Right lobe of liver (tissue), 6 donors: ENCODE data around the gene INTS7. TPM values are rescaled to one million over a fixed set of nuclear protein-coding genes. Genes with fewer than 3 reads are reported as not detected.

ENCODE experiments used
- ATAC-seq, 4 donors: fragments of 200-7000 bp; cut with Tn5 transposase; one replicate each; pipeline ENCODE4 v1.9.1; 2020; ENCODE audit warnings: mild to moderate bottlenecking in 4 of 4, moderate library complexity in 4 of 4
- DNase-seq, 3 donors: peaks; one replicate each; pipeline ENCODE4 v3.0.0-alpha.2; 2020
- H3K27ac ChIP-seq, 3 donors: fragments of 200-600 bp; one replicate each; pipeline ENCODE4 v1.8.0; 2022
- H3K27me3 ChIP-seq, 2 donors: fragments of 200-600 bp; one replicate each; pipeline ENCODE4 v1.8.0; 2022
- H3K36me3 ChIP-seq, 4 donors: fragments of 200-600 bp; sonication (generic) in 1 of 4; one replicate each; pipeline versions ENCODE4 v1.5.1 to v1.8.0; 2017 to 2022; ENCODE audit warnings: control low read depth in 1 of 4
- H3K4me1 ChIP-seq, 4 donors: fragments of 200-600 bp; sonication (generic) in 1 of 4; one replicate each; pipeline versions ENCODE4 v1.5.1 to v1.8.0; 2017 to 2022; ENCODE audit warnings: control low read depth in 1 of 4
- H3K4me3 ChIP-seq, 3 donors: fragments of 200-600 bp; one replicate each; pipeline ENCODE4 v1.8.0; 2022
- H3K9me3 ChIP-seq, 4 donors: fragments of 200-600 bp; sonication (generic) in 1 of 4; one replicate each; pipeline versions ENCODE4 v1.5.1 to v1.8.0; 2017 to 2022; ENCODE audit warnings: control low read depth in 1 of 4
- CTCF ChIP-seq, 4 donors: fragments of 200-600 bp in 3 of 4; fragments of 450-650 bp in 1 of 4; IDR thresholded peaks; one replicate each; pipeline versions ENCODE4 v1.5.1 to v1.8.0; 2016 to 2022; ENCODE audit warnings: antibody characterized with exemption in 4 of 4, mild to moderate bottlenecking in 2 of 4
- POLR2A ChIP-seq: fragments of 450-650 bp; IDR thresholded peaks from one replicate; pipeline ENCODE4 v1.6.1; 2017; ENCODE audit warnings: antibody characterized with exemption, mild to moderate bottlenecking
- WGBS: methylation state at CpG from one replicate; pipeline ENCODE4 v1.1.6; 2018; ENCODE audit warnings: low coverage, low lambda C conversion rate; ENCODE audit not compliant: insufficient coverage; ENCODE audit errors: missing lambda C conversion rate; 5-methylcytosine and 5-hydroxymethylcytosine counted together
- intact Hi-C, 2 donors: fragments of 100-400 bp; cut with DNase I; formaldehyde crosslinking; loops; one replicate each; pipeline versions ENCODE4 v1.11.2 to v1.14.1; 2022
- total RNA-seq, 6 experiments: library from RNA; depleted of rRNA in 2 of 6; stranded (reverse); fragments of >200 nt in 2 of 6; fragmentation: NEBNext Ultra II Directional in 3 of 6; extraction: Animal tissue kit (Norgen Biotek cat#: 25700) in 3 of 6; gene quantifications; one replicate each; pipeline versions ENCODE4 v1.1.0 to v1.2.4, GENCODE V29; 2016 to 2023
- donor health status: DM: no; HTN: yes; CAD: no.
- donor health status: DM: no; HTN: no; CAD: no.
- donor health status: DM: no; HTN: no; CAD: no.
- donor health status: DM: no; HTN: yes; CAD: no.
- donor health status: DM: no; HTN: yes; CAD: no.

INTS7 gene
- total RNA-seq, 6 experiments from 2014 or later = 5.9 to 14.2 (median 9.6) TPM

GRCh38 chr1:212072047-212072446 is 36.7 kb upstream of the INTS7 start:
- no peaks in the 10 kb centered on the region for H3K27me3 ChIP-seq
- no peak for TF ChIP-seq POLR2A
- no peak for TF ChIP-seq CTCF (IDR thresholded peaks at IDR 0.05)
- no peaks in the 10 kb centered on the region for H3K36me3 ChIP-seq
- no peaks in the 10 kb centered on the region for H3K4me1 ChIP-seq
- no peak overlapping the region for H3K4me3 ChIP-seq
- DNase-seq (no peak), ATAC-seq (no peak)
- intact Hi-C loops = loop anchor here in 1 of 2 donors (5.0 to 10.0 kb wide), 2 partner anchors 303 to 385 kb away; no protein-coding TSS in a partner anchor
- no peak overlapping the region for H3K27ac ChIP-seq
- no peaks in the 10 kb centered on the region for H3K9me3 ChIP-seq
- WGBS = 83% methylated on average over 1 of the region's 1 CpG

- Histone ChIP-seq H3K36me3 (no peaks in the 10 kb centered on the region), H3K4me3 (no peak overlapping the region), H3K27me3 (no peaks in the 10 kb centered on the region), H3K27ac (no peak overlapping the region), H3K9me3 (no peaks in the 10 kb centered on the region), H3K4me1 (no peaks in the 10 kb centered on the region)
- peak; percentile 86 to 94 (median 90) for ATAC-seq
- intact Hi-C loops = loop anchor here in 1 of 2 donors (5.0 to 10.0 kb wide), 2 partner anchors 304 to 386 kb away; no protein-coding TSS in a partner anchor
- peak; percentile 72 to 84 (median 77) for TF ChIP-seq CTCF (IDR thresholded peaks at IDR 0.05)
- no peak for TF ChIP-seq POLR2A
- no peak for DNase-seq
Measured at GRCh38 chr1:212070720-212071302, 35.5 kb upstream of the INTS7 start.

DNA sequence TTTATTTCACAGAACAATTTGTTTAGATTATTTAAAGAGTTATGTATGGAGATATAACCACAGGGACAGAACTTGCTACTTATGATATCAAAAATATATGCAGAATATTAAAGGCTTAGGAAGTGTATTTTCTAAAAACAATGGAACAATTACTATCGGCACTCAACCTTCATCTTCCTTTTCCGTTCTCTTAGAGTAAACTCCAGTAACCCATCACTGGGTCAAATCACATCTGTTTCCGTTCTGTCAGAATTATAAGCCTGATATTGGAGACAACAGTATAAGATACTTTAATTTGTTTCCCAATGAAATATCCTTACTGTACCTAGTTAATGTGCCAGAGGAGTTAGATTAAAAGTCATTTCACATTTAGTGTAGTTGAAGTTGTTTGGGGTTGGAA is 32.4 kb upstream of the INTS7 start:
- H3K27ac ChIP-seq = no peak overlapping the region
- whole genome bisulfite sequencing = 64% methylated on average over 3 of the region's 3 CpGs
- DNase-seq (no peak), ATAC-seq (peak; percentile 53 to 82 (median 66))
- H3K4me3 ChIP-seq = no peak overlapping the region
- intact Hi-C loops = loop anchor here in 1 of 2 donors (10.0 kb wide), 1 partner anchor 387 kb away; no protein-coding TSS in a partner anchor
- no peaks in the 10 kb centered on the region for H3K4me1 ChIP-seq
- H3K36me3 ChIP-seq = no peaks in the 10 kb centered on the region
- H3K27me3 ChIP-seq = no peaks in the 10 kb centered on the region
- no peak for TF ChIP-seq CTCF (IDR thresholded peaks at IDR 0.05)
- no peak for TF ChIP-seq POLR2A
- no peaks in the 10 kb centered on the region for H3K9me3 ChIP-seq

GRCh38 chr1:212062832-212063438 is 27.6 kb upstream of the INTS7 start:
- 74% methylated on average over 5 of the region's 5 CpGs for WGBS
- no peaks in the 10 kb centered on the region for H3K36me3 ChIP-seq
- H3K4me3 ChIP-seq = no peak overlapping the region
- no peaks in the 10 kb centered on the region for H3K9me3 ChIP-seq
- intact Hi-C loops = loop anchor here in 1 of 2 donors (10.0 kb wide), 1 partner anchor 392 kb away; no protein-coding TSS in a partner anchor
- H3K27ac ChIP-seq = no peak overlapping the region
- H3K4me1 ChIP-seq = no peaks in the 10 kb centered on the region
- no peaks in the 10 kb centered on the region for H3K27me3 ChIP-seq
- peak; percentile 72 to 74 (median 74) for TF ChIP-seq CTCF (IDR thresholded peaks at IDR 0.05)
- TF ChIP-seq POLR2A = no peak
- peak; percentile 82 to 88 (median 84) for ATAC-seq
- no peak for DNase-seq
